NCI-H345 treated with DMSO at 0.1 percent for 48 hours (cell line): ENCODE results near the gene SLC38A6.

Experiments used
- DNase-seq: peaks from one replicate; lab custom pipeline; 2025; ENCODE audit not compliant: unreplicated experiment; lab: John Stamatoyannopoulos, UW

SLC38A6 gene

GRCh38 chr14:60977847-60978246 lies 3.2 kb upstream of the SLC38A6 start:
- no peak for DNase-seq

- DNase-seq = no peak
These were observed 799 bp downstream of the SLC38A6 start for GRCh38 chr14:60981633-60982455.

GRCh38 chr14:60984196-60984595 lies 3.2 kb downstream of the SLC38A6 start:
- no peak for DNase-seq

GRCh38 chr14:60986500-60986899 lies 5.5 kb downstream of the SLC38A6 start:
- DNase-seq = no peak

- no peak for DNase-seq
These were observed 8.6 kb downstream of the SLC38A6 start for GRCh38 chr14:60989599-60989998.

GRCh38 chr14:60998617-60999016 lies 17.6 kb downstream of the SLC38A6 start:
- no peak for DNase-seq

GRCh38 chr14:60999536-60999935 lies 18.5 kb downstream of the SLC38A6 start:
- no peak for DNase-seq

- DNase-seq = no peak
These were observed 22.5 kb downstream of the SLC38A6 start for GRCh38 chr14:61003571-61003970.

- no peak for DNase-seq
These were observed 38.5 kb downstream of the SLC38A6 start for GRCh38 chr14:61019537-61019936.

GRCh38 chr14:61025251-61026223 lies 44.5 kb downstream of the SLC38A6 start:
- peak; percentile 68 for DNase-seq

- DNase-seq = no peak
These were observed 45.5 kb downstream of the SLC38A6 start for GRCh38 chr14:61026526-61026925.

GRCh38 chr14:61031026-61031425 lies 50.0 kb downstream of the SLC38A6 start:
- no peak for DNase-seq

- no peak for DNase-seq
These were observed 52.0 kb downstream of the SLC38A6 start for GRCh38 chr14:61033054-61033453.

- no peak for DNase-seq
These were observed 52.8 kb downstream of the SLC38A6 start for GRCh38 chr14:61033855-61034254.

- DNase-seq = peak; percentile 31
These were observed 53.5 kb downstream of the SLC38A6 start for GRCh38 chr14:61034416-61035120.

GRCh38 chr14:61037215-61037614 lies 56.2 kb downstream of the SLC38A6 start:
- DNase-seq = no peak

- DNase-seq = no peak
These were observed 60.7 kb downstream of the SLC38A6 start for GRCh38 chr14:61041704-61042103.

- DNase-seq = peak; percentile 44
These were observed 61.2 kb downstream of the SLC38A6 start for GRCh38 chr14:61042220-61042619.

- no peak for DNase-seq
These were observed 62.5 kb downstream of the SLC38A6 start for GRCh38 chr14:61043506-61043905.

GRCh38 chr14:61047021-61047420 lies 66.0 kb downstream of the SLC38A6 start:
- DNase-seq = no peak

- DNase-seq = no peak
These were observed 67.6 kb downstream of the SLC38A6 start for GRCh38 chr14:61048640-61049039.
